CD8-positive, alpha-beta memory T cell (primary cell): ENCODE data around the gene BICC1. TPM values are rescaled to one million over a fixed set of nuclear protein-coding genes. Genes with fewer than 3 reads are reported as not detected.
A peak's percentile ranks its signal among the peaks of the same experiment; 100 is the strongest.

Experiments
- CTCF ChIA-PET: fragments of 350-600 bp; sonication (Branson Sonifier 250); formaldehyde crosslinking; loops from one replicate; lab custom pipeline; 2021; ENCODE audit warnings: antibody characterized with exemption; lab: Charles Lee
- POLR2A ChIA-PET: fragments of 350-600 bp; sonication (Branson Sonifier 250); formaldehyde crosslinking; loops from one replicate; lab custom pipeline; 2021; ENCODE audit warnings: antibody characterized with exemption; lab: Charles Lee
- DNase-seq, 5 donors: peaks; one replicate each; pipeline versions ENCODE4 v3.0.0 to v3.0.0-alpha.2; 2020 to 2022; ENCODE audit warnings: mixed read lengths in 1 of 5
- H3K27ac ChIP-seq: one replicate; pipeline ENCODE4 v1.7.0; 2013; ENCODE audit warnings: low read depth, mild to moderate bottlenecking, low read length, moderate library complexity
- H3K27me3 ChIP-seq: 2 replicates; pipeline ENCODE4 v1.7.0; 2013; ENCODE audit warnings: low read length, mild to moderate bottlenecking; ENCODE audit not compliant: insufficient read depth, poor library complexity, severe bottlenecking
- H3K36me3 ChIP-seq: 2 replicates; pipeline ENCODE4 v1.7.0; 2013; ENCODE audit warnings: mild to moderate bottlenecking, low read length, moderate library complexity; ENCODE audit not compliant: insufficient read depth
- H3K4me1 ChIP-seq: 2 replicates; pipeline ENCODE4 v1.7.0; 2013; ENCODE audit warnings: mild to moderate bottlenecking, low read length, moderate library complexity; ENCODE audit not compliant: insufficient read depth
- H3K4me3 ChIP-seq: 2 replicates; pipeline ENCODE4 v1.7.0; 2013; ENCODE audit warnings: mild to moderate bottlenecking, low read length
- H3K9me3 ChIP-seq: 2 replicates; pipeline ENCODE4 v1.7.0; 2013; ENCODE audit warnings: mild to moderate bottlenecking, low read length
- H3K27ac Mint-ChIP-seq, 8 donors: one replicate each; pipeline ENCODE4 v1.8.0; 2020 to 2021; ENCODE audit warnings: mixed read lengths in 8 of 8, mild to moderate bottlenecking in 6 of 8, inconsistent platforms in 3 of 8, moderate library complexity in 3 of 8
- H3K27me3 Mint-ChIP-seq, 2 donors: one replicate each; pipeline ENCODE4 v1.8.0; 2020 to 2021; ENCODE audit warnings: mixed read lengths in 2 of 2, mild to moderate bottlenecking in 1 of 2, moderate library complexity in 1 of 2
- H3K36me3 Mint-ChIP-seq, 3 donors: one replicate each; pipeline ENCODE4 v1.8.0; 2020 to 2021; ENCODE audit warnings: mixed read lengths in 3 of 3, inconsistent platforms in 1 of 3, mild to moderate bottlenecking in 1 of 3
- H3K4me1 Mint-ChIP-seq, 3 donors: one replicate each; pipeline ENCODE4 v1.8.0; 2020 to 2021; ENCODE audit warnings: mixed read lengths in 3 of 3, inconsistent platforms in 1 of 3, mild to moderate bottlenecking in 1 of 3
- H3K4me3 Mint-ChIP-seq, 7 donors: one replicate each; pipeline ENCODE4 v1.8.0; 2020 to 2021; ENCODE audit warnings: mixed read lengths in 7 of 7, mild to moderate bottlenecking in 6 of 7, moderate library complexity in 4 of 7, inconsistent platforms in 2 of 7
- H3K9me3 Mint-ChIP-seq, 5 donors: one replicate each; pipeline ENCODE4 v1.8.0; 2020 to 2022; ENCODE audit warnings: mixed read lengths in 5 of 5, mild to moderate bottlenecking in 3 of 5, moderate library complexity in 2 of 5, inconsistent platforms in 1 of 5
- polyA plus RNA-seq: library from polyadenylated mRNA; unstranded; fragments of 300-500 nt; fragmentation: Illumina TruSeq; gene quantifications from one replicate; pipeline ENCODE4 v1.2.3, GENCODE V29; 2021
- total RNA-seq, 2 experiments: library from RNA; stranded (reverse); gene quantifications; one replicate each; pipeline ENCODE4 v1.2.3, GENCODE V29; 2021

BICC1 gene
- total and polyA plus RNA-seq, 3 experiments from 2014 or later: not detected

GRCh38 chr10:58817201-58817846 lies 304.7 kb downstream of the BICC1 start:
- peaks cover 0 to 10% (median 6%) of the 10 kb centered on the region in 3 donors for H3K4me1 Mint-ChIP-seq

DNA sequence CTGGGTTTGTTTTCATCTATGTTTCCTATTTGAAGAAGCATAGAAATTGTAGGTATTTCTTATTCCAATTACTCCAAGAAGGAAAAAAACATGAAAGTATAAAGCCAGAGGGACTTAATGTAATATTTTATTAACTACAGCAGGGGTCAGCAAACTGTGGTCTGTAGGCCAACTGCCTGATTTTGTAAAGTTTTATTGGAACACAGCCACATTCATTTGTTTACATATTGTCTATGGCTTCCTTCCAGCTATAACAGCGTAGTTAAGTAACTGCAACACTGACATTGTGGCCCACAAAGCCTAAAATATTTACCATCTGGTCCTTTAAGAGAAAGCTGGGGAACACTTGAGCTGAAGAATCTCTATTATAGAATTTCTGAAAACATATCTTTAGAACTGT lies 306.2 kb downstream of the BICC1 start:
- no peaks in the 10 kb centered on the region for H3K36me3 Mint-ChIP-seq
- H3K36me3 ChIP-seq: no peaks in the 10 kb centered on the region

More at GRCh38 chr10:58817201-58817846, 304.7 kb downstream of the BICC1 start:
- H3K4me1 ChIP-seq: no peaks in the 10 kb centered on the region
- H3K9me3 Mint-ChIP-seq: no peaks in the 10 kb centered on the region
- H3K27me3 ChIP-seq: no peaks in the 10 kb centered on the region
- H3K27ac ChIP-seq: no peak overlapping the region
- no peak overlapping the region for H3K4me3 Mint-ChIP-seq
- no peak for DNase-seq
- H3K27me3 Mint-ChIP-seq: no peaks in the 10 kb centered on the region
- H3K27ac Mint-ChIP-seq: no peak overlapping the region
- no peaks in the 10 kb centered on the region for H3K9me3 ChIP-seq
- no peak overlapping the region for H3K4me3 ChIP-seq
- ChIA-PET CTCF (no interaction called here), POLR2A (no interaction called here)
- H3K36me3 Mint-ChIP-seq: no peaks in the 10 kb centered on the region
- H3K36me3 ChIP-seq: no peaks in the 10 kb centered on the region

GRCh38 chr10:58820386-58820785 lies 307.7 kb downstream of the BICC1 start:
- Mint-ChIP-seq H3K4me1 (peaks cover 0 to 10% (median 6%) of the 10 kb centered on the region in 3 donors), H3K27me3 (no peaks in the 10 kb centered on the region), H3K9me3 (no peaks in the 10 kb centered on the region), H3K36me3 (no peaks in the 10 kb centered on the region), H3K4me3 (no peak overlapping the region), H3K27ac (peak overlapping the region in 1 of 8 donors; percentile 24)
- Histone ChIP-seq H3K4me3 (no peak overlapping the region), H3K9me3 (no peaks in the 10 kb centered on the region), H3K36me3 (no peaks in the 10 kb centered on the region), H3K4me1 (no peaks in the 10 kb centered on the region), H3K27ac (no peak overlapping the region), H3K27me3 (no peaks in the 10 kb centered on the region)
- ChIA-PET POLR2A (no interaction called here), CTCF (no interaction called here)
- DNase-seq: no peak

More for the DNA sequence above, 306.2 kb downstream of the BICC1 start:
- Mint-ChIP-seq H3K9me3 (no peaks in the 10 kb centered on the region), H3K4me1 (peaks cover 0 to 10% (median 6%) of the 10 kb centered on the region in 3 donors), H3K4me3 (no peak overlapping the region), H3K27ac (no peak overlapping the region), H3K27me3 (no peaks in the 10 kb centered on the region)
- H3K9me3 ChIP-seq: no peaks in the 10 kb centered on the region
- ChIA-PET CTCF (no interaction called here), POLR2A (no interaction called here)
- no peaks in the 10 kb centered on the region for H3K4me1 ChIP-seq
- H3K27ac ChIP-seq: no peak overlapping the region
- no peak overlapping the region for H3K4me3 ChIP-seq
- H3K27me3 ChIP-seq: no peaks in the 10 kb centered on the region
- no peak for DNase-seq

DNA sequence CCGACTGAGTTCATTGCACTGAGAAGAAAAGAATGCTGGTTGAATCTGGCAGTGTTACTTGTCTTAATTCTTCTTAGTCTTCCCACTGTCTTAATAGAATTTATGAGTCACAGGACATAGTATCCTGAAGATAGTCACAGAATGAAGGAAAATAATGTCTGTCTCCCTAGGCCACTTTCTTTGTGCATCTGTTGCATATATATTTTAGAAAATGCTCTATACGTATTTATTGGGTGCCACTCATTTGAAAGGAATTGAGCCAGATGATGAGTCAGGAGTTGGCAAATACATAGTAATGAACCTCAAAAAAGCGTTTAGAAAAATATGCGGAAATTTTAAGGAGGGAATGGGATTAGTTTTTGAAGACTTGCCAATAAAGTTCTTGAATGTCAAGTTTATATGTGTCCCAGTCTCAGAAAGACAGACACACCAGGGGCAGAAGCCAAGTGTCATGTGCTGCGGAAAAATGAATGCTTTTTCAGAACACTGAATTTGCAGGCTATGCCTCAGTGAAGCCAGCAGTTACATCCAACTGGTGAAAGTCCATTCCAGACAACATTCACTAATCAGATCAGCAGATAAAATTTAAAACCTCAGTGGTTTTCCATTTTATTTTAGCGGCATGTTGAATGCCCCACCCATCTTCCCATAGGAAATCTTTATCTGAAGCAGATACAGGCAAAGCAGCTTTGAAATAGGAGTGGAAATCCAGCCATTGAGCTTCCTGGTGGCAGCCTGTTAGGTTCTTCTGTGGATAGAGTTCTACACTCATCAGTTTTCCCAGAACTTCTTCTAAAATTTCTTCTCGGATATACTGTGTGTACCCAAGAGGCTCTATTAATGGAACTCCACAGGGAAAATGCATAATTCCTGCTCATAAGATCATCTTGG lies 308.4 kb downstream of the BICC1 start:
- ChIA-PET CTCF (no interaction called here), POLR2A (no interaction called here)
- peaks cover 0 to 10% (median 6%) of the 10 kb centered on the region in 3 donors for H3K4me1 Mint-ChIP-seq
- no peaks in the 10 kb centered on the region for H3K27me3 Mint-ChIP-seq
- Histone ChIP-seq H3K9me3 (no peaks in the 10 kb centered on the region), H3K4me1 (no peaks in the 10 kb centered on the region), H3K36me3 (no peaks in the 10 kb centered on the region), H3K27me3 (no peaks in the 10 kb centered on the region), H3K4me3 (no peak overlapping the region), H3K27ac (no peak overlapping the region)
- H3K27ac Mint-ChIP-seq: no peak overlapping the region
- no peaks in the 10 kb centered on the region for H3K36me3 Mint-ChIP-seq
- H3K9me3 Mint-ChIP-seq: no peaks in the 10 kb centered on the region
- H3K4me3 Mint-ChIP-seq: no peak overlapping the region
- no peak for DNase-seq

- Mint-ChIP-seq H3K27ac (no peak overlapping the region), H3K36me3 (no peaks in the 10 kb centered on the region), H3K4me3 (no peak overlapping the region), H3K27me3 (no peaks in the 10 kb centered on the region), H3K9me3 (no peaks in the 10 kb centered on the region), H3K4me1 (peaks cover 0 to 10% (median 6%) of the 10 kb centered on the region in 3 donors)
- H3K27me3 ChIP-seq: no peaks in the 10 kb centered on the region
- H3K4me3 ChIP-seq: no peak overlapping the region
- no peak for DNase-seq
- CTCF ChIA-PET: no interaction called here
- POLR2A ChIA-PET: no interaction called here
- H3K9me3 ChIP-seq: no peaks in the 10 kb centered on the region
- H3K4me1 ChIP-seq: no peaks in the 10 kb centered on the region
- H3K27ac ChIP-seq: no peak overlapping the region
- H3K36me3 ChIP-seq: no peaks in the 10 kb centered on the region
Observed at GRCh38 chr10:58821752-58822056, 309.0 kb downstream of the BICC1 start.

GRCh38 chr10:58823983-58824382 lies 311.3 kb downstream of the BICC1 start:
- Histone ChIP-seq H3K4me3 (no peak overlapping the region), H3K27me3 (no peaks in the 10 kb centered on the region), H3K36me3 (no peaks in the 10 kb centered on the region), H3K27ac (no peak overlapping the region), H3K9me3 (no peaks in the 10 kb centered on the region), H3K4me1 (no peaks in the 10 kb centered on the region)
- H3K9me3 Mint-ChIP-seq: peaks cover 0 to 2% (median 0%) of the 10 kb centered on the region in 5 donors
- H3K27me3 Mint-ChIP-seq: no peaks in the 10 kb centered on the region
- POLR2A ChIA-PET: no interaction called here
- no peaks in the 10 kb centered on the region for H3K36me3 Mint-ChIP-seq
- no peak overlapping the region for H3K27ac Mint-ChIP-seq
- peaks cover 0 to 10% (median 6%) of the 10 kb centered on the region in 3 donors for H3K4me1 Mint-ChIP-seq
- CTCF ChIA-PET: interaction anchor here (1.0 kb wide), 1 partner anchor 20 kb away, joined by 3 read pairs; no protein-coding TSS in a partner anchor
- no peak for DNase-seq
- H3K4me3 Mint-ChIP-seq: no peak overlapping the region

- no peak overlapping the region for H3K27ac Mint-ChIP-seq
- ChIA-PET POLR2A (no interaction called here), CTCF (no interaction called here)
Observed at GRCh38 chr10:58824396-58824795, 311.7 kb downstream of the BICC1 start.

DNA sequence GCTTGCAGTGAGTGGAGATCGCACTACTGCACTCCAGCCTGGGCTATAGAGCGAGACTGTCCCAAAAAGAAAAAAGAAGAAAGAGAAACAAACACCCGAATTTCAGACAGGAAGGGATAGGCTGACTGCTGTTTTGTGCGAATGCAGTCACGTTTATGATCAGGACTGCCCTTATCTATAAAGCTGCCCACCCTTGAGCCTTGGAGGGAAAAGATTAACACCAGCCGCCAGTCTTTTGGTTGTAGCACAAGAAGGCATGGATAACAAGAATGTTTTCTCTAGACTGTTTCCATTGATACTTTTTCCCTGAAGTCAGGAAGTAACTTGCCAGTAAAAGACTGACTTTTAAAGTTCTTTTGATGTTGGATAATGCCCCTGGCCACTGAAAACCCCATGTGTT lies 314.0 kb downstream of the BICC1 start:
- peaks cover 0 to 2% (median 0%) of the 10 kb centered on the region in 5 donors for H3K9me3 Mint-ChIP-seq
- ChIA-PET POLR2A (no interaction called here), CTCF (no interaction called here)
- no peaks in the 10 kb centered on the region for H3K4me1 Mint-ChIP-seq
- no peaks in the 10 kb centered on the region for H3K36me3 ChIP-seq
- H3K4me1 ChIP-seq: no peaks in the 10 kb centered on the region
- H3K27ac Mint-ChIP-seq: no peak overlapping the region
- H3K27ac ChIP-seq: no peak overlapping the region
- no peak overlapping the region for H3K4me3 ChIP-seq
- H3K9me3 ChIP-seq: no peaks in the 10 kb centered on the region
- H3K27me3 Mint-ChIP-seq: no peaks in the 10 kb centered on the region
- no peak for DNase-seq
- no peak overlapping the region for H3K4me3 Mint-ChIP-seq
- no peaks in the 10 kb centered on the region for H3K36me3 Mint-ChIP-seq
- no peaks in the 10 kb centered on the region for H3K27me3 ChIP-seq

More at GRCh38 chr10:58824396-58824795, 311.7 kb downstream of the BICC1 start:
- no peak overlapping the region for H3K27ac ChIP-seq
- no peak overlapping the region for H3K4me3 ChIP-seq
- no peaks in the 10 kb centered on the region for H3K4me1 ChIP-seq
- no peaks in the 10 kb centered on the region for H3K9me3 ChIP-seq
- Mint-ChIP-seq H3K9me3 (peaks cover 0 to 2% (median 0%) of the 10 kb centered on the region in 5 donors), H3K4me1 (peaks cover 0 to 10% (median 6%) of the 10 kb centered on the region in 3 donors), H3K4me3 (no peak overlapping the region), H3K36me3 (no peaks in the 10 kb centered on the region), H3K27me3 (no peaks in the 10 kb centered on the region)
- H3K36me3 ChIP-seq: no peaks in the 10 kb centered on the region
- no peak for DNase-seq
- H3K27me3 ChIP-seq: no peaks in the 10 kb centered on the region
